LNCaP clone FGC (cell line): ENCODE measurements around the gene C1orf159.
"Not testable (repeated sequence)": the region's sequence is repeated elsewhere in the genome, so short reads cannot be mapped to it uniquely, and the experiment has no call there.

Source experiments
- DNase-seq: peaks from one replicate; pipeline ENCODE4 v3.0.0-alpha.2; 2011; ENCODE audit warnings: low read depth
- H3K4me3 ChIP-seq: 2 replicates; pipeline ENCODE4 v1.5.1; 2011; ENCODE audit warnings: mild to moderate bottlenecking, low read depth, low read length, control low read depth
- CTCF ChIP-seq: IDR thresholded peaks from 2 replicates; pipeline ENCODE4 v1.5.1; 2012; ENCODE audit warnings: mild to moderate bottlenecking; ENCODE audit not compliant: control insufficient read depth, insufficient read depth; ENCODE audit errors: extremely low read depth

The C1orf159 gene

DNA sequence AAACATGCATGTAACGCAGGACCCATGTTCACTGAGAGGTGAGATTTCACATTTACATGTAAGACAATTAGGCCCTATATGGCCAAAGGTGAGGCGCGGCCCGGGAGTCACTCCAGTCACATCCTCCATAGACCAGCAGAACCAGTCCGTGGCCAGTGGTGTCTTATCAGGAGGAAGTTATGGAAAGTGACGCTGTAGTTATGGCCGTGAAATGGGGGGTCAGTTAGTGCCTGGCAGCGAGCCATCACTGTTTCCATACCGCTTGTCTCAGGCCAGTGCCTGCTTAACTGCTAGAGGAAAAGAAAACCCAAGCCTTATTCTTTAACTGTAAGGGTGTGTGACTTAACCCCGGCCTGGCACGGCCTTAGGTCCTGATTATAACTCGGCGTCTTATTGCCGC, 6.1 kb downstream of the C1orf159 start:
- H3K4me3 ChIP-seq = no peak overlapping the region
- no peak for TF ChIP-seq CTCF
- no peak for DNase-seq

- H3K4me3 ChIP-seq = no peak overlapping the region
- DNase-seq = no peak
- TF ChIP-seq CTCF = no peak
These were observed 9.2 kb downstream of the C1orf159 start for GRCh38 chr1:1106510-1107221.

GRCh38 chr1:1104152-1104551, 11.7 kb downstream of the C1orf159 start:
- not testable (repeated sequence) for DNase-seq, H3K4me3 ChIP-seq

DNA sequence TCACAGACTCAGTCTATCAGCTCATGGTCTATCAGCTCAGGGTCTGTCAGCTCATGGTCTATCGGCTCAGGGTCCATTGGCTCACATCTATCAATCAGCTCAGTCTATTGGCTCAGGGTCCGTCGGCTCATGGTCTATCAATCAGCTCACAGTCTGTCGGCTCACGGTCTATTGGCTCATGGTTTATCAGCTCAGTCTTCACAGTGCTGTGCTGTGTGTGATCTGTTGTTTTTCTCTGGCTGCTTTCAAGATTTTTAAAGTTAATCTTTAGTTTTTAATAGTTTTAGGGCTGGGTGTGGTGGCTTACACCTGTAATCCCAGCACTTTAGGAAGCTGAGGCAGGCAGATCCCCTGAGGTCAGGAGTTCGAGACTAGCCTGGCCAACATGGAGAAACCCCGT, 14.4 kb downstream of the C1orf159 start:
- no peak for DNase-seq
- no peak overlapping the region for H3K4me3 ChIP-seq
- TF ChIP-seq CTCF = no peak

- no peak for DNase-seq
- no peak overlapping the region for H3K4me3 ChIP-seq
- no peak for TF ChIP-seq CTCF
These were observed 15.6 kb downstream of the C1orf159 start for GRCh38 chr1:1100296-1100695.

GRCh38 chr1:1099506-1100183, 16.2 kb downstream of the C1orf159 start:
- DNase-seq = no peak
- TF ChIP-seq CTCF = no peak
- H3K4me3 ChIP-seq = no peak overlapping the region

- no peak overlapping the region for H3K4me3 ChIP-seq
- DNase-seq = no peak
- TF ChIP-seq CTCF = no peak
These were observed 17.0 kb downstream of the C1orf159 start for GRCh38 chr1:1098681-1099421.

- not testable (repeated sequence) for H3K4me3 ChIP-seq, DNase-seq
These were observed 19.8 kb downstream of the C1orf159 start for GRCh38 chr1:1096136-1096535.
